PFSK-1 (cell line): ENCODE results near the gene ZFP36L1.

Experiments used
- FOXP2 ChIP-seq: optimal IDR thresholded peaks from 2 replicates; pipeline ENCODE3; 2011; ENCODE audit warnings: borderline replicate concordance, control low read depth, inconsistent platforms; ENCODE audit not compliant: insufficient read depth; ENCODE audit errors: extremely low read length, extremely low read depth
- POLR2AphosphoS5 ChIP-seq: IDR thresholded peaks from 2 replicates; pipeline ENCODE4 v1.6.1; 2012; ENCODE audit warnings: low read depth, mild to moderate bottlenecking, control low read depth, low read length, moderate library complexity
- SIN3A ChIP-seq: IDR thresholded peaks from 2 replicates; pipeline ENCODE4 v1.6.1; 2012; ENCODE audit warnings: mild to moderate bottlenecking, low read length, moderate library complexity, borderline replicate concordance; ENCODE audit not compliant: insufficient read depth
- TAF1 ChIP-seq: IDR thresholded peaks from 2 replicates; pipeline ENCODE4 v1.6.1; 2012; ENCODE audit warnings: low read length, control low read depth, borderline replicate concordance; ENCODE audit not compliant: insufficient read depth
- TF ChIP-seq, protein P1 (sequence below), 2 experiments: IDR thresholded peaks; 2 replicates each; pipeline versions ENCODE4 v1.6.1 to v1.8.0; 2011 to 2012; ENCODE audit warnings: low read depth in 2 of 2, low read length in 2 of 2, control low read depth in 1 of 2, inconsistent platforms in 1 of 2, mild to moderate bottlenecking in 1 of 2, moderate library complexity in 1 of 2; ENCODE audit not compliant: insufficient read depth in 1 of 2

DNA sequence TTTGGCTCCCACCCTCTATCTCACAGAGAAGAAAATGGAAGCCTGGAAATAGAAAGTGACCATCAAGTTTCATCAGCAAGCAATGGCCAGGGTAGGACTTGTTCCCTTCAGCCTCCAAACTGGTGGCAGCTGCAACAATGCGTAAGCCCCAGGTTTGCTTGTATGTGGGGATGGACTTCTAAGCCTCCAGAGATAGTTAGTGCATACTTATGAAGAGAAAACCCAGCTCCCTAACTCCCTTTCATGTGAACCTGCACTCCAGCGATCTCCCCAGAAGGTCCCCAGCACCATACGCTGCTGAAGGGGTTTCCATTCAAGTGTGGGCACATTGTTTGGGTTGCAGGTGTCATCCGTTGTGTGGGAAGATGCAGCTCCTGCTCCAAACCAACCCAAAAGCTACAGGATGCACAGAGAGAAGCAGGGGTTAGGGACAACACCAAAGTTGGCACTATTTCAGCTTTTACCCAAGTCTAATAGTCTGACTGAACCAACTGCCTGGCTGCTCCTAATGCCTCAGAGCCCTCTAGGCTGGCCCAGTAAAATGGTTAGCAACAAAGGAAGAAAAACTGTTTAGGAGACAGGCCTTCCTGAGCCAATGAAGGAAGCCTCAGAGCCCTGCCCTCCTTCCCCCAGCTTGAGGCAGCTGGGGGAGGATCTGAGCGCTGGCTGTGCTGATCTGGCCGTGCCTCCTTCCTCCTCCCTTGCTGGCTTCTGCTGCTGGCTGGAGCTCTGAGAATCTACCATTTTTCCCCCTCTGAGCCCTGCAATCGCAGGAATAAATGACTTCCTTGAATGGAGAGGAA, 12.3 kb downstream of the ZFP36L1 start:
- TF ChIP-seq POLR2AphosphoS5 = no peak
- no peak for TF ChIP-seq SIN3A
- no peak for TF ChIP-seq FOXP2
- TF ChIP-seq TAF1 = no peak
- TF ChIP-seq, protein P1, sequence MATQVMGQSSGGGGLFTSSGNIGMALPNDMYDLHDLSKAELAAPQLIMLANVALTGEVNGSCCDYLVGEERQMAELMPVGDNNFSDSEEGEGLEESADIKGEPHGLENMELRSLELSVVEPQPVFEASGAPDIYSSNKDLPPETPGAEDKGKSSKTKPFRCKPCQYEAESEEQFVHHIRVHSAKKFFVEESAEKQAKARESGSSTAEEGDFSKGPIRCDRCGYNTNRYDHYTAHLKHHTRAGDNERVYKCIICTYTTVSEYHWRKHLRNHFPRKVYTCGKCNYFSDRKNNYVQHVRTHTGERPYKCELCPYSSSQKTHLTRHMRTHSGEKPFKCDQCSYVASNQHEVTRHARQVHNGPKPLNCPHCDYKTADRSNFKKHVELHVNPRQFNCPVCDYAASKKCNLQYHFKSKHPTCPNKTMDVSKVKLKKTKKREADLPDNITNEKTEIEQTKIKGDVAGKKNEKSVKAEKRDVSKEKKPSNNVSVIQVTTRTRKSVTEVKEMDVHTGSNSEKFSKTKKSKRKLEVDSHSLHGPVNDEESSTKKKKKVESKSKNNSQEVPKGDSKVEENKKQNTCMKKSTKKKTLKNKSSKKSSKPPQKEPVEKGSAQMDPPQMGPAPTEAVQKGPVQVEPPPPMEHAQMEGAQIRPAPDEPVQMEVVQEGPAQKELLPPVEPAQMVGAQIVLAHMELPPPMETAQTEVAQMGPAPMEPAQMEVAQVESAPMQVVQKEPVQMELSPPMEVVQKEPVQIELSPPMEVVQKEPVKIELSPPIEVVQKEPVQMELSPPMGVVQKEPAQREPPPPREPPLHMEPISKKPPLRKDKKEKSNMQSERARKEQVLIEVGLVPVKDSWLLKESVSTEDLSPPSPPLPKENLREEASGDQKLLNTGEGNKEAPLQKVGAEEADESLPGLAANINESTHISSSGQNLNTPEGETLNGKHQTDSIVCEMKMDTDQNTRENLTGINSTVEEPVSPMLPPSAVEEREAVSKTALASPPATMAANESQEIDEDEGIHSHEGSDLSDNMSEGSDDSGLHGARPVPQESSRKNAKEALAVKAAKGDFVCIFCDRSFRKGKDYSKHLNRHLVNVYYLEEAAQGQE (IDR thresholded peaks at IDR 0.05; ENCODE audit: insufficient read depth in 1 of 2, low read depth in 2 of 2, low read length in 2 of 2) = no peak
